Kidney capillary endothelial cell (primary cell): ENCODE results near the gene GMDS.

Experiments
- DNase-seq: peaks from one replicate; pipeline ENCODE4 v3.0.0-alpha.2; 2018; ENCODE audit warnings: low spot score

Gene GMDS

GRCh38 chr6:1601158-1602048 is 644.0 kb downstream of the GMDS start:
- no peak for DNase-seq

GRCh38 chr6:1600764-1601157 is 644.6 kb downstream of the GMDS start:
- DNase-seq, result no peak

- DNase-seq, result no peak
These were observed 645.2 kb downstream of the GMDS start for GRCh38 chr6:1600063-1600763.

GRCh38 chr6:1599469-1599868 is 645.9 kb downstream of the GMDS start:
- DNase-seq, result no peak

GRCh38 chr6:1598886-1599285 is 646.5 kb downstream of the GMDS start:
- DNase-seq, result no peak

- no peak for DNase-seq
These were observed 647.0 kb downstream of the GMDS start for GRCh38 chr6:1598433-1598832.

- DNase-seq, result no peak
These were observed 647.5 kb downstream of the GMDS start for GRCh38 chr6:1597924-1598323.

GRCh38 chr6:1597121-1597744 is 648.2 kb downstream of the GMDS start:
- no peak for DNase-seq

- peak; percentile 54 for DNase-seq
These were observed 649.1 kb downstream of the GMDS start for GRCh38 chr6:1596088-1596852.

GRCh38 chr6:1595271-1596087 is 649.9 kb downstream of the GMDS start:
- DNase-seq, result no peak

- no peak for DNase-seq
These were observed 650.8 kb downstream of the GMDS start for GRCh38 chr6:1594445-1595200.

GRCh38 chr6:1593958-1594314 is 651.5 kb downstream of the GMDS start:
- no peak for DNase-seq

- no peak for DNase-seq
These were observed 652.0 kb downstream of the GMDS start for GRCh38 chr6:1593286-1593957.

GRCh38 chr6:1592852-1593251 is 652.6 kb downstream of the GMDS start:
- no peak for DNase-seq

GRCh38 chr6:1591926-1592325 is 653.5 kb downstream of the GMDS start:
- no peak for DNase-seq

- DNase-seq, result no peak
These were observed 654.2 kb downstream of the GMDS start for GRCh38 chr6:1591243-1591642.

- no peak for DNase-seq
These were observed 654.8 kb downstream of the GMDS start for GRCh38 chr6:1590580-1590979.

- no peak for DNase-seq
These were observed 656.2 kb downstream of the GMDS start for GRCh38 chr6:1589208-1589607.

GRCh38 chr6:1587977-1588376 is 657.4 kb downstream of the GMDS start:
- no peak for DNase-seq

GRCh38 chr6:1587546-1587945 is 657.9 kb downstream of the GMDS start:
- no peak for DNase-seq
